DND-41 (cell line): Measurements from ENCODE around the gene CBR4.

ENCODE experiments used
- CTCF ChIP-seq: IDR thresholded peaks from 2 replicates; pipeline ENCODE4 v1.5.1; 2012; ENCODE audit warnings: borderline replicate concordance, low read length, moderate library complexity, mild to moderate bottlenecking; ENCODE audit not compliant: poor library complexity, severe bottlenecking; ENCODE audit errors: extremely low read depth
- EZH2 ChIP-seq: IDR thresholded peaks from 3 replicates; pipeline ENCODE4 v1.6.1; 2012; ENCODE audit warnings: borderline replicate concordance, low read depth, mild to moderate bottlenecking, moderate library complexity, low read length, inconsistent platforms; ENCODE audit not compliant: severe bottlenecking

GRCh38 chr4:169000315-169000714 is 9.7 kb downstream of the CBR4 start:
- TF ChIP-seq EZH2: no peak
- no peak for TF ChIP-seq CTCF
